GM20000 (cell line): Measurements from ENCODE around the gene PTP4A2.

Experiments used
- DNase-seq: peaks from one replicate; pipeline ENCODE4 v3.0.0; 2012; ENCODE audit warnings: low spot score
- TF ChIP-seq, protein P1 (sequence below): IDR thresholded peaks from 2 replicates; pipeline ENCODE4 v1.5.1; 2012; ENCODE audit warnings: mild to moderate bottlenecking, control low read depth; ENCODE audit errors: extremely low read depth, missing control alignments

Gene PTP4A2

GRCh38 chr1:31938184-31938975 is at the start of gene PTP4A2:
Gene PTP4A2 (minus strand): TSS chr1:31938368. CDS start chr1:31919065, 19,303 bp downstream.
- peak; percentile 98 for DNase-seq
- TF ChIP-seq, protein P1, sequence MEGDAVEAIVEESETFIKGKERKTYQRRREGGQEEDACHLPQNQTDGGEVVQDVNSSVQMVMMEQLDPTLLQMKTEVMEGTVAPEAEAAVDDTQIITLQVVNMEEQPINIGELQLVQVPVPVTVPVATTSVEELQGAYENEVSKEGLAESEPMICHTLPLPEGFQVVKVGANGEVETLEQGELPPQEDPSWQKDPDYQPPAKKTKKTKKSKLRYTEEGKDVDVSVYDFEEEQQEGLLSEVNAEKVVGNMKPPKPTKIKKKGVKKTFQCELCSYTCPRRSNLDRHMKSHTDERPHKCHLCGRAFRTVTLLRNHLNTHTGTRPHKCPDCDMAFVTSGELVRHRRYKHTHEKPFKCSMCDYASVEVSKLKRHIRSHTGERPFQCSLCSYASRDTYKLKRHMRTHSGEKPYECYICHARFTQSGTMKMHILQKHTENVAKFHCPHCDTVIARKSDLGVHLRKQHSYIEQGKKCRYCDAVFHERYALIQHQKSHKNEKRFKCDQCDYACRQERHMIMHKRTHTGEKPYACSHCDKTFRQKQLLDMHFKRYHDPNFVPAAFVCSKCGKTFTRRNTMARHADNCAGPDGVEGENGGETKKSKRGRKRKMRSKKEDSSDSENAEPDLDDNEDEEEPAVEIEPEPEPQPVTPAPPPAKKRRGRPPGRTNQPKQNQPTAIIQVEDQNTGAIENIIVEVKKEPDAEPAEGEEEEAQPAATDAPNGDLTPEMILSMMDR = peak; percentile 70

DNA sequence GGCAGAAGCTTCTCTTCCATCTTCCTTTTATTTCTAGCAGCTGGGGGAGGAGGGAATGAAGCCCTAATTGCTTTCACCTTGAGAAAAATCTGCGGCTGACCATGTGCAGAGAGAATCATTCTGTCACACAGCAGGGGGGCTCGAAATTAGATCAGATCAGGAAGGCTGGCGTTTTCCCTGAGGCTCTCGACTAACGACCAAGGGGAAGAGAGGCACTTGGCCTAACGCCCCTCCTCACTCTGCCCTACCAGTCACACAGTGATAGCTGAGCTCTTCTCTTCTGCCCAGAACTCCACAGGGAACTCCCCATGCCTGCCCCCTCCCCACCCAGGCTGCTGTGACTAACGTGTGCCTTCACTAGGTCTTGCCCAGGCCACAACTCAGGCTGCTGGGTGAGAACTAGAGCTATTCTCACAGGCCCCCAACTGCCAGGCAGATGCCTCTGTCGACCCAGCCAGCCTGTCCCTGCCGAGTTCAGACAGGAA is 49.0 kb upstream of the PTP4A2 start:
- TF ChIP-seq, protein P1 = no peak
- no peak for DNase-seq

- DNase-seq = peak; percentile 48
Observed at GRCh38 chr1:31985430-31985829, 47.3 kb upstream of the PTP4A2 start.

DNA sequence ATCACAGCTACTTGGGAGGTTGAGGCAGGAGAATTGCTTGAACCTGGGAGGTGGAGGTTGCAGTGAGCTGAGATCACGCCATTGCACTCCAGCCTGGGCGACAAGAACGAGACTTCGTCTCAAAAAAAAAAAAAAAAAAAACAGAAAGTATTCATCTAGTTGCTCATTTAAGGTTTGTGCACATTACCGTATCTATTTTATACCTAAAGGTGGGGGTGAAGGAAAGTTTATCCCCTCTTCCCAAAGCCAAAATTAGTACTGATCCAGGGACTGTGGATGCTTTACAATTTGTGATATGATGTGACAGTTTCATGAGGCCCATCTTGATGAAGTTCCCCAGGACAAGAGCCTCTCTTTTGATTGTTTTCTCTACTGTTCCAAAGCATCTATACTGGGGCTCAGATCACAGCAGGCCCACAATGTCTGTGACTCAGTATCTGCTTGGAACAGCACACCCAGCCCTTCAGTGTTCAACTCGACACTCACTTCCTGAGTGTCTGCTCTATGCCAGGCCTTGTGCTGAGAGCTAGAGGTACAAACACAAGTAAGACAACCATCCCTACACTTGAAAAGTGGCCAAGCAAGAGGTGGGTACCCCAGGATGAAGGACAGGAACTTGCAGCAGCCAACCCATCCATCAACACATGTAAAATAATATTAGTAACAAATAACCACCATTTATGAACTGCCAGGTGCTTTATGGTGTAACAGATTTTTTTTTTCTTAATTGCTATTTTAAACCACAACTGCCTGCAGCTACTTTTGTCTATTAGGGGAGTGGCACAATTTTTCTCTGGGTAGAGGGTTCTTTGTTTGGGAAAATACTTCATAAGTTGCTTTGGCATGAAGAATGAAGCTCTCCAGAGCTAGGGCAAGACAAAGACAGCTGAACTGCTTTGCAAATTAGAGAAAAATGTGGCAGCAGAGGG is 46.5 kb upstream of the PTP4A2 start:
- DNase-seq = no peak
- TF ChIP-seq, protein P1 = no peak

More at GRCh38 chr1:31985430-31985829, 47.3 kb upstream of the PTP4A2 start:
- TF ChIP-seq, protein P1 = no peak

DNA sequence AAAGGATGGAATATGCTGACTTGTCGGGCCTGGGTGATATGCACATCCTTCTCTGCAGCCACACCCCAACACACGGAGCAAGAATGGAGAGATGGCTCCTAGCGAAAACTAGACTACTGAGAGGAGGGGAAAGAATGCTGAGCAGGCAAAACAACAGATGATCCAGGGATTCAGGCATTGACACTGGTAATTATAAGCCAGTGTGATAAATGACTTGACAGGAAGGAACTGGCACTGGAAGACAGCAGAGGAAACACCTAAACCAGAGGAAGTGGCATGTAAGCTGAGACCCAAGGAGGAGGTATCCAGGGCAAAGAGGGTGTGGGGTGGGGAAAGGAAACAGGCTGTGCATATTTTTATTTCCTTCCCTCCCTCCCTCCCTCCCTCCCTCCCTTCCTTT is 43.8 kb upstream of the PTP4A2 start:
- TF ChIP-seq, protein P1 = no peak
- DNase-seq = no peak

DNA sequence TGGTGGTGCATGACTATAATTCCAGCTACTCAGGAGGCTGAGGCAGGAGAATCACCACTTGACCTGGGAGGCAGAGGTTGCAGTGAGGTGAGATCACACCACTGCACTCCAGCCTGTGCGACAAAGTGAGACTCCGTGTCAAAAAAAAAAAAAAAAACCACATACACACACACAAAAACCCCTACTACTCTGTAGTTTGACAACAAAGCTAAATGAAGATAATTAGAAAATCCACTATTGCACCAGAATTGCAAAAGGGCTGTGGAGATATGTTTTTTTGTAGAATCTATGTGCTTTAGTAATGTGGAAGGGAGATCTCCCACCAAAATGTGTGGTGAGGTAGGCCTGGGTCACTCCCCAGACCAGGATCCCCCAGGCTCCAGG is 43.3 kb upstream of the PTP4A2 start:
- TF ChIP-seq, protein P1 = no peak
- DNase-seq = no peak
